Endothelial cell of umbilical vein (primary cell): ENCODE data around the gene NME7. TPM values are rescaled to one million over a fixed set of nuclear protein-coding genes. Genes with fewer than 3 reads are reported as not detected.

Source experiments
- BruUV-seq: library from RNA; stranded (reverse); fragments of 400-500 nt; replicated peaks from 2 replicates; lab custom pipeline; 2021; lab: Mats Ljungman, UMichigan
- CTCF ChIA-PET: fragments of 300-600, 350-600 bp; sonication (Branson Sonifier 250); formaldehyde crosslinking; loops from one replicate; lab custom pipeline; 2021; ENCODE audit warnings: antibody characterized with exemption, inconsistent platforms; lab: Charles Lee
- POLR2A ChIA-PET: fragments of 300-600, 350-600 bp; sonication (Branson Sonifier 250); formaldehyde crosslinking; loops from one replicate; lab custom pipeline; 2021; ENCODE audit warnings: antibody characterized with exemption, inconsistent platforms; lab: Charles Lee
- DNase-seq: peaks from one replicate; pipeline ENCODE4 v3.0.0-alpha.2; 2011; ENCODE audit warnings: low read depth, low spot score
- FAIRE-seq: peaks from 2 replicates; lab custom pipeline; 2011; peaks lifted over from hg19 to GRCh38; lab: Jason Lieb, UNC
- H2AFZ ChIP-seq: 2 replicates; pipeline ENCODE4 v1.6.0; 2012; ENCODE audit warnings: low read depth, low read length, control low read depth, inconsistent platforms
- H3K27ac ChIP-seq: 2 replicates; pipeline ENCODE4 v1.5.1; 2011; ENCODE audit warnings: low read depth, mild to moderate bottlenecking, control low read depth, low read length, moderate library complexity; ENCODE audit not compliant: insufficient read depth
- H3K27me3 ChIP-seq, 2 experiments: 2 replicates each; pipeline versions ENCODE4 v1.6.0 to v1.6.1; 2011; ENCODE audit warnings: low read length in 2 of 2, mixed read lengths in 1 of 2; ENCODE audit not compliant: control insufficient read depth in 2 of 2, insufficient read depth in 2 of 2
- H3K36me3 ChIP-seq, 2 experiments: 2 replicates in 1 of 2; 3 replicates in 1 of 2; pipeline ENCODE4 v1.5.1; 2011; ENCODE audit warnings: low read length in 2 of 2, mild to moderate bottlenecking in 1 of 2, moderate library complexity in 1 of 2; ENCODE audit not compliant: control insufficient read depth in 2 of 2, insufficient read depth in 2 of 2; ENCODE audit errors: extremely low read depth in 1 of 2
- H3K4me1 ChIP-seq: 3 replicates; pipeline ENCODE4 v1.5.1; 2011; ENCODE audit warnings: mild to moderate bottlenecking, low read length; ENCODE audit not compliant: control insufficient read depth, insufficient read depth; ENCODE audit errors: extremely low read depth
- H3K4me2 ChIP-seq: 2 replicates; pipeline ENCODE4 v1.6.1; 2011; ENCODE audit warnings: low read length, control low read depth, mixed read lengths; ENCODE audit not compliant: insufficient read depth
- H3K4me3 ChIP-seq, 3 experiments: fragments of 200-600 bp in 1 of 3; sonication (generic), shearing (Covaris generic) in 1 of 3; replicated peaks in 1 of 3; 2 replicates each; pipeline ENCODE4 v1.5.1; 2011 to 2016; ENCODE audit warnings: control low read depth in 3 of 3, low read length in 3 of 3, mild to moderate bottlenecking in 2 of 3, inconsistent platforms in 1 of 3, low read depth in 1 of 3, moderate library complexity in 1 of 3; ENCODE audit not compliant: insufficient read depth in 1 of 3
- H3K79me2 ChIP-seq: 2 replicates; pipeline ENCODE4 v1.6.0; 2012; ENCODE audit warnings: low read length, inconsistent platforms; ENCODE audit not compliant: control insufficient read depth, insufficient read depth
- H3K9ac ChIP-seq: replicated peaks from 2 replicates; pipeline ENCODE3; 2011; ENCODE audit warnings: low read length, control low read depth; ENCODE audit not compliant: insufficient read depth; ENCODE audit errors: extremely low read depth
- H3K9me1 ChIP-seq: replicated peaks from 3 replicates; pipeline ENCODE4 v1.6.0; 2011; ENCODE audit warnings: mild to moderate bottlenecking, low read length; ENCODE audit not compliant: control insufficient read depth, insufficient read depth; ENCODE audit errors: extremely low read depth
- H3K9me3 ChIP-seq: replicated peaks from 2 replicates; pipeline ENCODE4 v1.5.1; 2012; ENCODE audit warnings: low read length, inconsistent platforms; ENCODE audit not compliant: control insufficient read depth, insufficient read depth
- H4K20me1 ChIP-seq: replicated peaks from 2 replicates; pipeline ENCODE3; 2011; ENCODE audit warnings: mild to moderate bottlenecking, low read length; ENCODE audit not compliant: control insufficient read depth, insufficient read depth; ENCODE audit errors: extremely low read depth
- CTCF ChIP-seq, 2 donors: IDR thresholded peaks; 1 replicate in 1 of 2; 2 replicates in 1 of 2; pipeline ENCODE4 v1.5.1; 2011; ENCODE audit warnings: low read length in 2 of 2, mild to moderate bottlenecking in 2 of 2, moderate library complexity in 2 of 2, control low read depth in 1 of 2, inconsistent platforms in 1 of 2, low read depth in 1 of 2; ENCODE audit not compliant: insufficient read depth in 1 of 2; ENCODE audit errors: extremely low read depth in 1 of 2
- EZH2 ChIP-seq: IDR thresholded peaks from 2 replicates; pipeline ENCODE4 v1.6.1; 2012; ENCODE audit warnings: borderline replicate concordance, low read depth, mild to moderate bottlenecking, moderate library complexity, low read length, inconsistent platforms; ENCODE audit not compliant: severe bottlenecking
- FOS ChIP-seq: IDR thresholded peaks from 2 replicates; pipeline ENCODE4 v1.6.1; 2011; ENCODE audit warnings: mild to moderate bottlenecking, low read length, moderate library complexity, borderline replicate concordance; ENCODE audit not compliant: insufficient read depth
- GATA2 ChIP-seq: IDR thresholded peaks from 2 replicates; pipeline ENCODE4 v1.7.0; 2011; ENCODE audit warnings: low read depth, mild to moderate bottlenecking, moderate library complexity, mixed read lengths, low read length; ENCODE audit not compliant: insufficient read length, insufficient read depth
- JUN ChIP-seq: IDR thresholded peaks from 2 replicates; pipeline ENCODE4 v1.6.1; 2011; ENCODE audit warnings: borderline replicate concordance, low read depth; ENCODE audit not compliant: insufficient read length, insufficient read depth
- MAX ChIP-seq: IDR thresholded peaks from 2 replicates; pipeline ENCODE4 v1.6.1; 2011; ENCODE audit not compliant: insufficient read depth, insufficient read length
- MYC ChIP-seq: IDR thresholded peaks from one replicate; pipeline ENCODE4 v1.6.1; 2011; ENCODE audit warnings: mild to moderate bottlenecking, low read depth, low read length
- POLR2A ChIP-seq: IDR thresholded peaks from 2 replicates; pipeline ENCODE4 v1.6.1; 2012; ENCODE audit warnings: low read depth, mild to moderate bottlenecking, control low read depth, low read length
- POLR2AphosphoS5 ChIP-seq: IDR thresholded peaks from 2 replicates; pipeline ENCODE4 v1.6.1; 2012; ENCODE audit warnings: low read depth, mild to moderate bottlenecking, control low read depth, low read length, moderate library complexity; ENCODE audit not compliant: insufficient read depth
- dilution Hi-C: fragments of 300-500 bp; cut with MboI; formaldehyde crosslinking; loops from one replicate; pipeline ENCODE4 v1.15.0; 2019; ENCODE audit warnings: low sequenced_read_pairs; ENCODE audit not compliant: extremely low pct_ligation_motif_present
- intact Hi-C: fragments of 100-400 bp; cut with micrococcal nuclease; formaldehyde crosslinking; loops from one replicate; pipeline ENCODE4 v1.10.0; 2022
- polyA plus RNA-seq, 4 experiments: library from polyadenylated mRNA; depleted of rRNA in 3 of 4; stranded (reverse) in 3 of 4; unstranded in 1 of 4; fragments of >200 nt; gene quantifications; 2 replicates each; pipeline versions ENCODE4 v1.2.1 to v1.2.3, GENCODE V29; 2011 to 2012; ENCODE audit warnings: missing spikeins in 1 of 4
- total RNA-seq: library from RNA; stranded (reverse); gene quantifications from 2 replicates; pipeline ENCODE4 v1.2.3, GENCODE V29; 2021

NME7 gene
- total and polyA plus RNA-seq, 2 donors (not counting 3 experiments of a cell fraction or from before 2014, with no cell fraction given): 16.5 to 25.3 TPM

- FAIRE-seq: no peak
- H3K79me2 ChIP-seq: peaks cover 53% of the 10 kb centered on the region
These were observed 247.5 kb downstream of the NME7 start for GRCh38 chr1:169120066-169120465.

GRCh38 chr1:169119405-169119804 lies 248.2 kb downstream of the NME7 start:
- Histone ChIP-seq H2AFZ (no peak overlapping the region), H3K4me2 (no peak overlapping the region), H3K79me2 (peaks cover 52% of the 10 kb centered on the region), H3K9ac (no peak overlapping the region), H3K27me3 (no peaks in the 10 kb centered on the region), H3K9me1 (no peaks in the 10 kb centered on the region), H3K36me3 (no peaks in the 10 kb centered on the region), H4K20me1 (no peaks in the 10 kb centered on the region), H3K4me1 (peaks cover 3% of the 10 kb centered on the region), H3K27ac (no peak overlapping the region), H3K4me3 (no peak overlapping the region), H3K9me3 (no peaks in the 10 kb centered on the region)
- FAIRE-seq (no peak), DNase-seq (no peak)
- POLR2A ChIA-PET: no interaction called here
- dilution Hi-C loops (no loop called here), intact Hi-C loops (loop anchor here (10.0 kb wide), 2 partner anchors 675 to 895 kb away; partner anchors contain the start of genes METTL18 and SFT2D2)
- CTCF ChIA-PET: interaction anchor here (1.2 to 3.0 kb wide), 2 partner anchors 8 to 516 kb away, joined by 5 to 14 read pairs; no protein-coding TSS in a partner anchor
- no peak for TF ChIP-seq CTCF (IDR thresholded peaks at IDR 0.05; ENCODE audit: extremely low read depth in 1 of 2, insufficient read depth in 1 of 2, low read depth in 1 of 2, low read length in 2 of 2)
- TF ChIP-seq MAX: no peak
- no peak for TF ChIP-seq EZH2
- TF ChIP-seq POLR2AphosphoS5: no peak
- TF ChIP-seq POLR2A: no peak
- TF ChIP-seq JUN: no peak
- TF ChIP-seq FOS: no peak
- no peak for TF ChIP-seq MYC
- no peak for TF ChIP-seq GATA2
- no TSS peak for BruUV-seq

More at GRCh38 chr1:169120066-169120465, 247.5 kb downstream of the NME7 start:
- H3K9ac ChIP-seq: no peak overlapping the region
- no peak for DNase-seq
- H3K27me3 ChIP-seq: no peaks in the 10 kb centered on the region
- H3K4me1 ChIP-seq: no peaks in the 10 kb centered on the region
- no TSS peak for BruUV-seq
- no peak overlapping the region for H2AFZ ChIP-seq
- H3K9me3 ChIP-seq: no peaks in the 10 kb centered on the region
- H3K36me3 ChIP-seq: no peaks in the 10 kb centered on the region
- no peak overlapping the region for H3K4me3 ChIP-seq
- no peaks in the 10 kb centered on the region for H4K20me1 ChIP-seq
- ChIA-PET CTCF (interaction anchor here (1.2 to 3.0 kb wide), 2 partner anchors 9 to 516 kb away, joined by 5 to 14 read pairs; no protein-coding TSS in a partner anchor), POLR2A (no interaction called here)
- dilution Hi-C loops (no loop called here), intact Hi-C loops (no loop called here)
- TF ChIP-seq GATA2: no peak
- H3K9me1 ChIP-seq: no peaks in the 10 kb centered on the region
- no peak overlapping the region for H3K27ac ChIP-seq
- H3K4me2 ChIP-seq: no peak overlapping the region
